PC-3 (cell line): ENCODE data around the gene CRIP3. TPM values are rescaled to one million over a fixed set of nuclear protein-coding genes. Genes with fewer than 3 reads are reported as not detected.

ENCODE experiments used
- ATAC-seq: fragments of 200-7000 bp; cut with Tn5 transposase; 2 replicates; pipeline ENCODE4 v1.9.1; 2020; ENCODE audit warnings: mild to moderate bottlenecking, moderate library complexity
- BruUV-seq: library from RNA; stranded (reverse); fragments of 400-500 nt; replicated peaks from 2 replicates; lab custom pipeline; 2021; lab: Mats Ljungman, UMichigan
- CTCF ChIA-PET: fragments of 300-600 bp; sonication (Branson Sonifier 250); formaldehyde crosslinking; loops from one replicate; lab custom pipeline; 2022; ENCODE audit warnings: antibody characterized with exemption; lab: Charles Lee
- POLR2A ChIA-PET: fragments of 300-600 bp; sonication (Branson Sonifier 250); formaldehyde crosslinking; loops from one replicate; lab custom pipeline; 2022; ENCODE audit warnings: antibody characterized with exemption; ENCODE audit not compliant: unreplicated experiment; lab: Charles Lee
- DNase-seq: peaks from one replicate; pipeline ENCODE4 v3.0.0-alpha.2; 2015
- H2AFZ ChIP-seq: fragments of 300-600 bp; sonication (generic); 2 replicates; pipeline ENCODE4 v1.6.0; 2016; ENCODE audit warnings: antibody characterized with exemption, low read length
- H3F3A ChIP-seq: fragments of 300-600 bp; sonication (generic); one replicate; pipeline ENCODE4 v1.6.0; 2017; ENCODE audit warnings: antibody characterized with exemption, low read length, control low read depth, mild to moderate bottlenecking; ENCODE audit not compliant: unreplicated experiment
- H3K27ac ChIP-seq: fragments of 300-600 bp; sonication (generic); 2 replicates; pipeline ENCODE4 v1.5.1; 2016; ENCODE audit warnings: mild to moderate bottlenecking, low read length
- H3K27me3 ChIP-seq: fragments of 300-600 bp; sonication (generic); 2 replicates; pipeline ENCODE4 v1.6.1; 2016; ENCODE audit warnings: low read length, mixed read lengths
- H3K36me3 ChIP-seq: fragments of 300-600 bp; sonication (generic); 2 replicates; pipeline ENCODE4 v1.6.1; 2016; ENCODE audit warnings: low read depth, mixed run types, low read length, mixed read lengths
- H3K4me1 ChIP-seq: fragments of 300-600 bp; sonication (generic); 2 replicates; pipeline ENCODE4 v1.5.1; 2016; ENCODE audit warnings: low read length; ENCODE audit not compliant: insufficient read depth
- H3K4me2 ChIP-seq: fragments of 300-600 bp; sonication (generic); 2 replicates; pipeline ENCODE4 v1.6.0; 2016; ENCODE audit warnings: low read length
- H3K4me3 ChIP-seq: fragments of 300-600 bp; sonication (generic); 2 replicates; pipeline ENCODE4 v1.5.1; 2016; ENCODE audit warnings: mild to moderate bottlenecking, low read length, mixed read lengths
- H3K79me2 ChIP-seq: fragments of 300-600 bp; sonication (generic); 2 replicates; pipeline ENCODE4 v1.6.1; 2017; ENCODE audit warnings: low read length, mixed read lengths
- H3K9ac ChIP-seq: fragments of 300-600 bp; sonication (generic); 2 replicates; pipeline ENCODE4 v1.6.0; 2016; ENCODE audit warnings: mild to moderate bottlenecking, low read length
- H3K9me2 ChIP-seq: fragments of 300-600 bp; sonication (generic); replicated peaks from 2 replicates; pipeline ENCODE4 v1.6.1; 2016; ENCODE audit warnings: mixed run types, low read length, mixed read lengths
- H3K9me3 ChIP-seq: fragments of 300-600 bp; sonication (generic); 2 replicates; pipeline ENCODE4 v1.6.1; 2016; ENCODE audit warnings: low read length, mixed read lengths
- H4K20me1 ChIP-seq: fragments of 300-600 bp; sonication (generic); 2 replicates; pipeline ENCODE4 v1.6.1; 2016; ENCODE audit warnings: low read length, mixed read lengths
- EZH2 ChIP-seq: fragments of 300-600 bp; sonication (generic); IDR thresholded peaks from one replicate; pipeline ENCODE4 v1.6.1; 2017; ENCODE audit warnings: antibody characterized with exemption, mild to moderate bottlenecking, low read length; ENCODE audit not compliant: unreplicated experiment
- EZH2phosphoT487 ChIP-seq: fragments of 300-600 bp; sonication (generic); IDR thresholded peaks from 2 replicates; pipeline ENCODE4 v1.6.1; 2018; ENCODE audit warnings: mild to moderate bottlenecking, antibody characterized with exemption, low read length, borderline replicate concordance
- intact Hi-C: fragments of 100-400 bp; cut with micrococcal nuclease; formaldehyde crosslinking; loops from 2 replicates; pipeline ENCODE4 v1.9.0; 2023
- total RNA-seq: library from RNA; depleted of rRNA; stranded (reverse); fragments of >200 nt; gene quantifications from 2 replicates; pipeline ENCODE4 v1.2.3, GENCODE V29; 2014
- TF ChIP-seq, protein P1 (sequence below): fragments of 300-600 bp; sonication (generic); conservative IDR thresholded peaks from 2 replicates; pipeline ENCODE4 v1.5.1; 2017; ENCODE audit warnings: antibody characterized with exemption, low read depth, mild to moderate bottlenecking, low read length

Gene CRIP3
- total RNA-seq, 1 experiment from 2014 or later = 0.29 TPM

DNA sequence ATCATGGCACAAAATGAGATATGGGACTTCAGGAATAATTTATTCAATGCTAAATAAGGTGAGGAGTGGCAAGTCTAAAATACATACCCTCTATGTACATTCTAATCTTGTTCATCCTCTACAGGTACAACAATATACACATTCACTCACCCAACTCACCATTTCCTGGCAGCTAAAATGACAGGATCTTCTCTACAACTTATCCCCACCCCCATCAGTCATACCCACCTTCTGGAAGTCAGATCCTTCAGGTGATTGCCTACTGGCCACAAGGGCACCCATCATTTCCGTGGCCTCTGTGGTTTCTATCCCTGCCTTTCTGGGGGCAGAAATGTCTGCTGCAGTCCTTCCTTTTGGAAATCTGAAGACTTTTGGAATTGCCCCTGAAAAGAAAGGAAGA is 22.8 kb upstream of the CRIP3 start:
- no peaks in the 10 kb centered on the region for H3K9me2 ChIP-seq
- no peaks in the 10 kb centered on the region for H4K20me1 ChIP-seq
- TF ChIP-seq EZH2 (no peak), EZH2phosphoT487 (no peak)
- TF ChIP-seq, protein P1, sequence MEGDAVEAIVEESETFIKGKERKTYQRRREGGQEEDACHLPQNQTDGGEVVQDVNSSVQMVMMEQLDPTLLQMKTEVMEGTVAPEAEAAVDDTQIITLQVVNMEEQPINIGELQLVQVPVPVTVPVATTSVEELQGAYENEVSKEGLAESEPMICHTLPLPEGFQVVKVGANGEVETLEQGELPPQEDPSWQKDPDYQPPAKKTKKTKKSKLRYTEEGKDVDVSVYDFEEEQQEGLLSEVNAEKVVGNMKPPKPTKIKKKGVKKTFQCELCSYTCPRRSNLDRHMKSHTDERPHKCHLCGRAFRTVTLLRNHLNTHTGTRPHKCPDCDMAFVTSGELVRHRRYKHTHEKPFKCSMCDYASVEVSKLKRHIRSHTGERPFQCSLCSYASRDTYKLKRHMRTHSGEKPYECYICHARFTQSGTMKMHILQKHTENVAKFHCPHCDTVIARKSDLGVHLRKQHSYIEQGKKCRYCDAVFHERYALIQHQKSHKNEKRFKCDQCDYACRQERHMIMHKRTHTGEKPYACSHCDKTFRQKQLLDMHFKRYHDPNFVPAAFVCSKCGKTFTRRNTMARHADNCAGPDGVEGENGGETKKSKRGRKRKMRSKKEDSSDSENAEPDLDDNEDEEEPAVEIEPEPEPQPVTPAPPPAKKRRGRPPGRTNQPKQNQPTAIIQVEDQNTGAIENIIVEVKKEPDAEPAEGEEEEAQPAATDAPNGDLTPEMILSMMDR = no peak
- H3K27me3 ChIP-seq = no peaks in the 10 kb centered on the region
- no peak overlapping the region for H3K27ac ChIP-seq
- no TSS peak for BruUV-seq
- CTCF ChIA-PET = no interaction called here
- DNase-seq = no peak
- no peak for ATAC-seq
- H3K36me3 ChIP-seq = no peaks in the 10 kb centered on the region
- no peak overlapping the region for H3K9ac ChIP-seq
- H3K4me3 ChIP-seq = no peak overlapping the region
- no peaks in the 10 kb centered on the region for H3K4me1 ChIP-seq
- no peaks in the 10 kb centered on the region for H3F3A ChIP-seq
- intact Hi-C loops = no loop called here
- no peaks in the 10 kb centered on the region for H3K79me2 ChIP-seq
- no peaks in the 10 kb centered on the region for H3K9me3 ChIP-seq
- POLR2A ChIA-PET = no interaction called here
- H2AFZ ChIP-seq = no peak overlapping the region
- H3K4me2 ChIP-seq = no peak overlapping the region

DNA sequence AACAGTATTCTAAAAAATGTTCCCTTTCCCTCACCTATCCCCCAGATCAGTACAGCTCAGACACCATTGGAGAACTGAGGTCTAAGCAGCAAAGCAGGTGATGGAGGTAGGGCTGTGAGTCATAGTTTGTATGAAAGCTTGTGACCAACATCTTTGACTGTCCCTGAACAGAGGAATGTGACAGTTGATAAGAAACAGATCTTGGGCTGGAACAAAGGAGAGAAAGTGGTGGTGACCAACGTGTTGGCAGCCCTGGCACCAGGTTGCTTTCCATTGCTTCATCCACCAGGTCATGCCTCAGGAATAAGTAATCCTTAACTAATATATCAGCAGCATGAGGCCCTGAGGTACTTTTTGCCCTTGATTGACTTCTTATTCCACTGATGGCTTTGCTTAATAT is 19.9 kb upstream of the CRIP3 start:
- intact Hi-C loops = no loop called here
- CTCF ChIA-PET = no interaction called here
- BruUV-seq = no TSS peak

DNA sequence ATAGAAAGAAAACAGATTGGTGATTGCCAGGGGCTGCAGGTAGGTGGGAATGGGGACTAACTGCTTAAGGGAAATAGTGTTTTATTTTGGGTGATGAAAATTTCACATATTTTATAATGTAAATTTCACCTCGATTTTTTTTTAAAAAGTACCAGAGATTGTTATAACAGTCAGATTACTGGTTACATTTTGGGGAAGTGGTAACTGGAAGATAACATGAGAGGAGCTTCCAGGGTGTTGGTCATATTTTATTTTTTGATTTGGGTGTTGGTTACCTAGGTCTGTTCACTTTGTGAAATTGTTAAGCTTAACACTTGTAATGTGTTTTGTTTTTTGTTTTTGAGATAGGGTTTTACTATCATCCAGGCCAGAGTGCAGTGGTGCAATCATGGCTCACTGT is 17.2 kb upstream of the CRIP3 start:
- H2AFZ ChIP-seq = no peak overlapping the region
- H4K20me1 ChIP-seq = no peaks in the 10 kb centered on the region
- ChIA-PET POLR2A (no interaction called here), CTCF (no interaction called here)
- no peak for TF ChIP-seq EZH2
- no peak for TF ChIP-seq EZH2phosphoT487
- TF ChIP-seq, protein P1 = no peak
- no peaks in the 10 kb centered on the region for H3K4me1 ChIP-seq
- ATAC-seq (no peak), DNase-seq (no peak)
- H3K9ac ChIP-seq = no peak overlapping the region
- H3K27ac ChIP-seq = no peak overlapping the region
- H3K9me2 ChIP-seq = no peaks in the 10 kb centered on the region
- H3K4me3 ChIP-seq = no peak overlapping the region
- no TSS peak for BruUV-seq
- no peaks in the 10 kb centered on the region for H3K79me2 ChIP-seq
- no peaks in the 10 kb centered on the region for H3K36me3 ChIP-seq
- peaks cover 4% of the 10 kb centered on the region for H3F3A ChIP-seq
- no peaks in the 10 kb centered on the region for H3K27me3 ChIP-seq
- intact Hi-C loops = no loop called here
- no peaks in the 10 kb centered on the region for H3K9me3 ChIP-seq
- no peak overlapping the region for H3K4me2 ChIP-seq

More for the DNA sequence above, 19.9 kb upstream of the CRIP3 start:
- no peaks in the 10 kb centered on the region for H3K79me2 ChIP-seq
- H2AFZ ChIP-seq = no peak overlapping the region
- H3K9ac ChIP-seq = no peak overlapping the region
- no peaks in the 10 kb centered on the region for H3K27me3 ChIP-seq
- no peak for TF ChIP-seq EZH2phosphoT487
- no peak for TF ChIP-seq EZH2
- TF ChIP-seq, protein P1 = no peak
- no peaks in the 10 kb centered on the region for H4K20me1 ChIP-seq
- H3K4me2 ChIP-seq = no peak overlapping the region
- POLR2A ChIA-PET = interaction anchor here (0.6 kb wide), 1 partner anchor 32 kb away, joined by 3 read pairs; no protein-coding TSS in a partner anchor
- ATAC-seq = no peak
- H3K4me1 ChIP-seq = no peaks in the 10 kb centered on the region
- H3K27ac ChIP-seq = no peak overlapping the region
- H3K36me3 ChIP-seq = no peaks in the 10 kb centered on the region
- H3K4me3 ChIP-seq = no peak overlapping the region
- H3K9me2 ChIP-seq = no peaks in the 10 kb centered on the region
- H3K9me3 ChIP-seq = no peaks in the 10 kb centered on the region
- DNase-seq = peak; percentile 31
- H3F3A ChIP-seq = no peaks in the 10 kb centered on the region
